Measurements from ENCODE around the gene RBBP9.
"Not testable (repeated sequence)": the region's sequence is repeated elsewhere in the genome, so short reads cannot be mapped to it uniquely, and the experiment has no call there.

RBBP9 gene

DNA sequence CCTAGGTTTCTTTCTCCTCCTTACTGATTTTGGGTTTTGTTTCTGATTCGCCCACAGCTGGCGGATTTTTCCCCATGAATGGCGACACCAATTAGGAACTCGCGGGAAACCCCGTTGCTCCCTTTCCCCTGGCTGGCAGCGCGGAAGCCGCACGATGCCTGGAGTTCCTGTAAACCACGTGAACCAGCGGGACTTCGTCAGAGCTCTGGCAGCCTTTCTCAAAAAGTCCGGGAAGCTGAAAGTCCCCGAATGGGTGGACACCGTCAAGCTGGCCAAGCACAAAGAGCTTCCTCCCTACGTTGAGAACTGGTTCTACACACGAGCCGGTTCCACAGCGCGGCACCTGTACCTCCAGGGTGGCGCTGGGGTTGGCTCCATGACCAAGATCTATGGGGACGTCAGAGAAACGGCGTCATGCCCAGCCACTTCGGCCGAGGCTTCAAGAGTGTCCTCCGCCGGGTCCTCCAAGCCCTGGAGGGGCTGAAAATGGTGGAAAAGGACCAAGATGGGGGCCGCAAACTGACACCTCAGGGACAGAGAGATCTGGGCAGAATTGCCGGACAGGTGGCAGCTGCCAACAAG is 7.5 kb upstream of the RBBP9 start:
- DNase-seq (ENCODE audit: low spot score) = no peak

DNA sequence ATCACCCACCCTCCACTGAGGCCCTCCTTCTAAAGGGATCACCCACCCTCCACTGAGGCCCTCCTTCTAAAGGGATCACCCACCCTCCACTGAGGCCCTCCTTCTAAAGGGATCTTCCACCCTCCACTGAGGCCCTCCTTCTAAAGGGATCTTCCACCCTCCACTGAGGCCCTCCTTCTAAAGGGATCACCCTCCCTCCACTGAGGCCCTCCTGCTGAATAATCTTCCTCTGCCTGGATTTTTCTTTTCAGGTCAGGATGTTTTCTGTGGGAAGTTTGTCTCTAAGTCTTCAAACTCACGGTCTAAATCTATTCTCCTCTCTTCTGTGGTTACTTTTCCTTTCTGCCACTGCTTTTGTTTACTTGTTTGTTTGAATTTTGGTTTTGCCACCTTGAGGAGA is 4.6 kb upstream of the RBBP9 start:
- DNase-seq (ENCODE audit: low spot score) = not testable (repeated sequence)

DNA sequence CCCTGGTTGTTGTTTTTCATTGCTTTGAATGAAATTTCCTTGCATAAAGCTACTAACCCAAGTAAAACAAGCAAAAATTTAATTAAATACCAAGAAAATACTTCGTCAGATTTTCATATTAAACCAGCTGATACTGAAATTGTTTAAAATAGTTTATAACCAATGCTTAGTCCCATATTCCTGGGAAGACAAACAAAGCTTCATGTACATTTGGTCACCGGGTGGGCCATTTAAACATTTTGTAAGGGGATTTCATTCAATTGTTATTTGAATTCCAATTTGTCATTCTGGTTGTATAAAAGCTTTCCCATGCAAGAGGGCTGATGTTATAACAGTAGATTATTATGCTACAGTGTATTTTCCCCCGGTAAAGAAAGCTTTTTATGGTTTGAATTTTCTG is 578 bp upstream of the RBBP9 start:
- no peak for DNase-seq (ENCODE audit: low spot score)

- peak; percentile 60 for DNase-seq (ENCODE audit: low spot score)
Measured at GRCh38 chr20:18496042-18496441, 983 bp downstream of the RBBP9 start.

DNA sequence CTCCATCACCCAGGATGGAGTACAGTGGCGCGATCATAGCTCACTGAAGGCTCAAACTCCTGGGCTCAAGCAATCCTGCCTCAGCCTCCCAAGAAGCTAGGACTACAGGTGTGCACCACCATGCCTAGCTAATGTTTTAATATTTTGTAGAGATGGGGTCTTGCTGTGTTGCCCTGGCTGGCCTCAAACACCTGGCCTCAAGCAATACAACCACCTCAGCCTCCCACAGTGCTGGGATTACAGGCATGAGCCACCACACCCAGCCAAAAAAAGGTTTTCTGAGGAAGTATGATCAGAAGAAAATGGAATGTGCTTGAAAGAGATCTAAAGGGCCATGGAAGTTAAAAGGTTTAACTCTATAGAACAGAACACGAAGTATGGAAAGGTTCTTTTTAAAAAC is 8.7 kb downstream of the RBBP9 start:
- DNase-seq (ENCODE audit: low spot score) = no peak

- DNase-seq (ENCODE audit: low spot score) = no peak
Measured at GRCh38 chr20:18481596-18481995, 15.4 kb downstream of the RBBP9 start.

GRCh38 chr20:18477821-18478220 is 19.2 kb downstream of the RBBP9 start:
- DNase-seq (ENCODE audit: low spot score) = no peak

GRCh38 chr20:18477218-18477617 is 19.8 kb downstream of the RBBP9 start:
- no peak for DNase-seq (ENCODE audit: low spot score)

- peak; percentile 98 for DNase-seq (ENCODE audit: low spot score)
Measured at GRCh38 chr20:18466894-18467730, 29.9 kb downstream of the RBBP9 start, which contains the start of the genes DZANK1 and POLR3F. Gene DZANK1, minus strand, starts transcription at chr20:18467030. Its CDS starts 1,672 bp downstream, at chr20:18465358. Gene POLR3F, plus strand, starts transcription at chr20:18467390. Its CDS starts 117 bp downstream, at chr20:18467507.

GRCh38 chr20:18466574-18466893 is 30.5 kb downstream of the RBBP9 start:
- DNase-seq (ENCODE audit: low spot score) = no peak

DNA sequence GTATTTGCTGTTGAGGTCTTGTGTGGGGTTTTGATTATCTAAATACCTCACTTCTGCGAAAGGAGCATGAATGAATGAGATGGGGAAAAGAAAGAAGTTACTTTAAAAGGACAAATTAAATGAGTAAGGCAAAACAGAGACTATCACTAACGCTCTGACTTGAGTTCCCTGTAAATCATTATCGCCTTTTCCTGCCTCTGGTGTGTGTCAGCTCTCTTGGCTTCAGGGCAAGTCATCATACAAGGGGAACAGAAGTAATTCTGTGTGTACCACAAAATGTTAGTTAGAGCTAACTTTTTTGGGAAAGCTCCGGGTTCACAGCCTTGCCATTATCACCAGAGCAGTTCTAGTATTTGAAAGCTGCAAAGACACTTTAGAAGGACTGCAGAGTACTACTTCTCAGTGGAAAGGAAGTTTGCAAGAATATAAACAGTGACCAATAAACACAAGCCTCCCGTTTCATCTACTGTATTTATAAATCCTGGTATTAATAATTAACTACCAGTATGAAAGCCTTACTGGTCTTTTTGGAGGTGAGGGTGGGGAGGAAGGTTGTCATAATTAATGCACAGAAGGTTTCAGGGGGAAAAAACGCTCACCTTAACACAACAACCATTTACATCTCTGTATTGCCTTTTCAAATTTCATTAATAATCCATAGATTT is 31.4 kb downstream of the RBBP9 start:
- peak; percentile 26 for DNase-seq (ENCODE audit: low spot score)

GRCh38 chr20:18456600-18456999 is 40.4 kb downstream of the RBBP9 start:
- no peak for DNase-seq (ENCODE audit: low spot score)

GRCh38 chr20:18443886-18444285 is 53.1 kb downstream of the RBBP9 start:
- DNase-seq (ENCODE audit: low spot score) = no peak

DNA sequence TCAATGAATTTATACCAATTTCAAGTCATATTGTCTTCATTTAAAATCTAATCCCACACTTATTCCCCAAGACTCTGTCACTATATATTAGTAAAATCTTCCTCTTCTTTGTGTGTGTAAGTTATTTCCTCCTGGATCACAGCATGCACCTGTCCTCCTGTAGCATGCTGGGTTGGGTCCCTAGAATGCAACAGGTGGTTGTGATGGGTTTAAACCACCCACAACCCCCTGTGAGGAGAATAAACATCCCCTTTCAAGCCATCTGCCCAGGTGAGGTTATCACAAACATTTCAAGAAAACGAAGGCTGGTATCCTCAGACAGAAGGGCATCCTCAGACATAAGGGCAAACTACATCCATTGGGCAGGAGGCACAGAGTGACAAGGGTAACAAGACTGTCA is 56.6 kb downstream of the RBBP9 start:
- no peak for DNase-seq (ENCODE audit: low spot score)

- DNase-seq (ENCODE audit: low spot score) = no peak
Measured at GRCh38 chr20:18436847-18437246, 60.2 kb downstream of the RBBP9 start.

All from RKO (cell line).